GM23338 (cell line): ENCODE measurements around the gene FHIT. TPM values are rescaled to one million over a fixed set of nuclear protein-coding genes. Genes with fewer than 3 reads are reported as not detected.

Experiments used
- ATAC-seq: fragments of 200-7000 bp; cut with Tn5 transposase; 3 replicates; pipeline ENCODE4 v1.9.1; 2020
- DNase-seq: peaks from one replicate; pipeline ENCODE4 v3.0.0-alpha.2; 2015; ENCODE audit warnings: low spot score
- H2AFZ ChIP-seq: fragments of 200-600 bp; sonication (generic); 2 replicates; pipeline ENCODE4 v1.8.0; 2016; ENCODE audit warnings: antibody characterized with exemption, mild to moderate bottlenecking, moderate library complexity
- H3F3A ChIP-seq: fragments of 200-600 bp; sonication (generic); replicated peaks from 2 replicates; pipeline ENCODE4 v1.8.0; 2017; ENCODE audit warnings: antibody characterized with exemption, mixed run types, low read depth
- H3K27ac ChIP-seq: fragments of 200-600 bp; sonication (generic); 2 replicates; pipeline ENCODE4 v1.6.1; 2016; ENCODE audit warnings: low read depth
- H3K27me3 ChIP-seq: fragments of 200-600 bp; sonication (generic); 2 replicates; pipeline ENCODE4 v1.8.0; 2016; ENCODE audit warnings: mild to moderate bottlenecking, mixed run types, moderate library complexity; ENCODE audit not compliant: insufficient read depth
- H3K36me3 ChIP-seq: fragments of 200-600 bp; sonication (generic); 2 replicates; pipeline ENCODE4 v1.8.0; 2016; ENCODE audit warnings: mild to moderate bottlenecking; ENCODE audit not compliant: insufficient read depth
- H3K4me1 ChIP-seq: fragments of 200-600 bp; sonication (generic); 2 replicates; pipeline ENCODE4 v1.8.0; 2016; ENCODE audit warnings: mild to moderate bottlenecking, moderate library complexity; ENCODE audit not compliant: insufficient read depth
- H3K4me2 ChIP-seq: fragments of 200-600 bp; sonication (generic); 2 replicates; pipeline ENCODE4 v1.7.1; 2017; ENCODE audit warnings: mixed run types
- H3K4me3 ChIP-seq: fragments of 200-600 bp; sonication (generic); 2 replicates; pipeline ENCODE4 v1.6.1; 2016; ENCODE audit warnings: mixed run types
- H3K79me2 ChIP-seq: fragments of 200-600 bp; sonication (generic); replicated peaks from 2 replicates; pipeline ENCODE4 v1.8.0; 2017; ENCODE audit warnings: mild to moderate bottlenecking; ENCODE audit not compliant: insufficient read depth
- H3K9me2 ChIP-seq: fragments of 200-600 bp; sonication (generic); 2 replicates; pipeline ENCODE4 v1.8.0; 2017; ENCODE audit not compliant: insufficient read depth
- H4K20me1 ChIP-seq: fragments of 200-600 bp; sonication (generic); replicated peaks from 2 replicates; pipeline ENCODE4 v1.8.0; 2017; ENCODE audit warnings: mild to moderate bottlenecking; ENCODE audit not compliant: insufficient read depth
- H3K27ac Mint-ChIP-seq: 2 replicates; pipeline ENCODE4 v1.8.0; 2020; ENCODE audit warnings: inconsistent platforms, mild to moderate bottlenecking, moderate library complexity, mixed read lengths
- H3K27me3 Mint-ChIP-seq: 3 replicates; pipeline ENCODE4 v1.8.0; 2022; ENCODE audit warnings: low read depth, mild to moderate bottlenecking, moderate library complexity, mixed read lengths, inconsistent platforms; ENCODE audit not compliant: insufficient read depth, poor library complexity
- H3K36me3 Mint-ChIP-seq: 3 replicates; pipeline ENCODE4 v1.8.0; 2021; ENCODE audit warnings: low read depth, mild to moderate bottlenecking, inconsistent platforms, moderate library complexity, mixed read lengths
- H3K4me1 Mint-ChIP-seq: 3 replicates; pipeline ENCODE4 v1.8.0; 2020; ENCODE audit warnings: mild to moderate bottlenecking, inconsistent platforms, mixed read lengths
- H3K4me3 Mint-ChIP-seq: 3 replicates; pipeline ENCODE4 v1.8.0; 2021; ENCODE audit warnings: moderate library complexity, mild to moderate bottlenecking, inconsistent platforms, mixed read lengths
- H3K9me3 Mint-ChIP-seq: 3 replicates; pipeline ENCODE4 v1.8.0; 2020; ENCODE audit warnings: moderate library complexity, mild to moderate bottlenecking, inconsistent platforms, mixed read lengths
- CREB1 ChIP-seq: fragments of 250-450 bp; sonication (Bioruptor Pico); IDR thresholded peaks from 2 replicates; pipeline ENCODE4 v1.5.0; 2020; ENCODE audit warnings: low read depth, mild to moderate bottlenecking, moderate library complexity
- CTCF ChIP-seq, 2 experiments: fragments of 200-600 bp in 1 of 2; sonication (generic) in 1 of 2; conservative IDR thresholded peaks; 2 replicates each; pipeline versions ENCODE4 v1.5.1 to v1.6.1; 2016 to 2017; ENCODE audit warnings: antibody characterized with exemption in 2 of 2, low read depth in 2 of 2, mild to moderate bottlenecking in 2 of 2, moderate library complexity in 1 of 2
- ETS1 ChIP-seq: IDR thresholded peaks from 2 replicates; pipeline ENCODE4 v1.6.1; 2016; ENCODE audit warnings: antibody characterized with exemption
- EZH2 ChIP-seq: fragments of 200-600 bp; sonication (generic); IDR thresholded peaks from one replicate; pipeline ENCODE4 v1.8.0; 2017; ENCODE audit warnings: antibody characterized with exemption, mild to moderate bottlenecking, low read depth; ENCODE audit not compliant: unreplicated experiment
- EZH2phosphoT487 ChIP-seq: fragments of 200-600 bp; sonication (generic); IDR thresholded peaks from one replicate; pipeline ENCODE4 v1.8.1; 2018; ENCODE audit warnings: antibody characterized with exemption; ENCODE audit not compliant: unreplicated experiment
- JUNB ChIP-seq: IDR thresholded peaks from one replicate; pipeline ENCODE4 v1.6.1; 2016; ENCODE audit warnings: antibody characterized with exemption; ENCODE audit not compliant: unreplicated experiment
- NANOG ChIP-seq: IDR thresholded peaks from 2 replicates; pipeline ENCODE4 v1.6.1; 2016; ENCODE audit warnings: antibody characterized with exemption, borderline replicate concordance
- POLR2AphosphoS5 ChIP-seq: IDR thresholded peaks from 2 replicates; pipeline ENCODE4 v1.6.1; 2016; ENCODE audit warnings: antibody characterized with exemption, low read depth
- STAT1 ChIP-seq: IDR thresholded peaks from one replicate; pipeline ENCODE4 v1.6.1; 2016; ENCODE audit warnings: antibody characterized with exemption; ENCODE audit not compliant: unreplicated experiment
- ZNF114 ChIP-seq: fragments of 250-450 bp; sonication (Bioruptor Pico); IDR thresholded peaks from 2 replicates; pipeline ENCODE4 v1.5.0; 2020; ENCODE audit warnings: mild to moderate bottlenecking, moderate library complexity
- ZNF331 ChIP-seq: fragments of 250-450 bp; sonication (Bioruptor Pico); IDR thresholded peaks from 2 replicates; pipeline ENCODE4 v1.5.0; 2020; ENCODE audit warnings: low read depth, mild to moderate bottlenecking, moderate library complexity
- polyA plus RNA-seq: library from polyadenylated mRNA; unstranded; fragments of >200 nt; fragmentation: Nextera tagmentation; extraction: Ambion mirVana; gene quantifications from 2 replicates; pipeline ENCODE4 v1.2.1, GENCODE V29; 2016
- total RNA-seq: library from RNA; depleted of rRNA; stranded (reverse); fragments of >200 nt; shearing (Covaris generic); gene quantifications from 2 replicates; pipeline ENCODE4 v1.2.3, GENCODE V29; 2014
- TF ChIP-seq, protein P1 (sequence below): fragments of 250-450 bp; sonication (Bioruptor Pico); IDR thresholded peaks from 2 replicates; pipeline ENCODE4 v1.5.0; 2020; ENCODE audit warnings: mild to moderate bottlenecking, moderate library complexity
- TF ChIP-seq, protein P2 (sequence below): IDR thresholded peaks from one replicate; pipeline ENCODE4 v1.6.1; 2018; ENCODE audit warnings: antibody characterized with exemption; ENCODE audit not compliant: unreplicated experiment

The FHIT gene
- total and polyA plus RNA-seq, 2 experiments from 2014 or later, result 3.0 to 8.3 TPM

DNA sequence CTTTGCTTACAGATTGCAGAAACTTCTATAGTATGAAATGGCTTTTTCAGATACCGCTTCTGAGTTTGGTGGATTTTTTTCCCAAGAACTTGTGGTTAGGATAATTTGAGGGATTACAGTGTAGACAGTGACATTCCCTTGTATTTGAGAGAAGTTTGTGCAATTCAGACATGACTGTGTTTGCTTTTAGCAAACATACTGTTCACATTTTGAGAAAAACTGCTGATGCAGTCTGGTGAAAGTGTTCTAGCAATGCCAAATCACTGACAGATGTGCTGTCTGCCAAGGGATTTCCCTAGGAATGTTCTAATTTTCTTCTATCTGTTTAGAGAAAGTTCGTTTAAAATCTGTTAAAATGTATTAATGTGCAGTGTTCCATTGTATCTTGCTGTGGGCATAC is 652.6 kb downstream of the FHIT start:
- Histone ChIP-seq H3K4me1 (peaks cover 15% of the 10 kb centered on the region), H3K9me2 (peaks cover 11% of the 10 kb centered on the region; the same call in 1 of the 2 replicates), H3K79me2 (no peaks in the 10 kb centered on the region), H3K4me3 (no peak overlapping the region), H3K4me2 (no peak overlapping the region), H3K36me3 (no peaks in the 10 kb centered on the region), H3K27ac (no peak overlapping the region), H2AFZ (no peak overlapping the region), H4K20me1 (no peaks in the 10 kb centered on the region), H3F3A (no peaks in the 10 kb centered on the region), H3K27me3 (no peaks in the 10 kb centered on the region)
- H3K4me1 Mint-ChIP-seq, result peaks cover 24% of the 10 kb centered on the region
- no peaks in the 10 kb centered on the region for H3K9me3 Mint-ChIP-seq
- H3K27ac Mint-ChIP-seq, result no peak overlapping the region
- H3K4me3 Mint-ChIP-seq, result no peak overlapping the region
- no peaks in the 10 kb centered on the region for H3K27me3 Mint-ChIP-seq
- DNase-seq, result no peak
- no peaks in the 10 kb centered on the region for H3K36me3 Mint-ChIP-seq
- no peak for ATAC-seq
- TF ChIP-seq EZH2phosphoT487 (no peak), ZNF331 (CRISPR knock-in tag) (no peak), CTCF (conservative IDR thresholded peaks at IDR 0.05; ENCODE audit: low read depth in 2 of 2) (no peak), STAT1 (no peak), EZH2 (no peak), NANOG (no peak), JUNB (no peak), ETS1 (no peak), POLR2AphosphoS5 (no peak), CREB1 (CRISPR knock-in tag) (no peak), ZNF114 (CRISPR knock-in tag) (no peak)
- TF ChIP-seq, protein P1, sequence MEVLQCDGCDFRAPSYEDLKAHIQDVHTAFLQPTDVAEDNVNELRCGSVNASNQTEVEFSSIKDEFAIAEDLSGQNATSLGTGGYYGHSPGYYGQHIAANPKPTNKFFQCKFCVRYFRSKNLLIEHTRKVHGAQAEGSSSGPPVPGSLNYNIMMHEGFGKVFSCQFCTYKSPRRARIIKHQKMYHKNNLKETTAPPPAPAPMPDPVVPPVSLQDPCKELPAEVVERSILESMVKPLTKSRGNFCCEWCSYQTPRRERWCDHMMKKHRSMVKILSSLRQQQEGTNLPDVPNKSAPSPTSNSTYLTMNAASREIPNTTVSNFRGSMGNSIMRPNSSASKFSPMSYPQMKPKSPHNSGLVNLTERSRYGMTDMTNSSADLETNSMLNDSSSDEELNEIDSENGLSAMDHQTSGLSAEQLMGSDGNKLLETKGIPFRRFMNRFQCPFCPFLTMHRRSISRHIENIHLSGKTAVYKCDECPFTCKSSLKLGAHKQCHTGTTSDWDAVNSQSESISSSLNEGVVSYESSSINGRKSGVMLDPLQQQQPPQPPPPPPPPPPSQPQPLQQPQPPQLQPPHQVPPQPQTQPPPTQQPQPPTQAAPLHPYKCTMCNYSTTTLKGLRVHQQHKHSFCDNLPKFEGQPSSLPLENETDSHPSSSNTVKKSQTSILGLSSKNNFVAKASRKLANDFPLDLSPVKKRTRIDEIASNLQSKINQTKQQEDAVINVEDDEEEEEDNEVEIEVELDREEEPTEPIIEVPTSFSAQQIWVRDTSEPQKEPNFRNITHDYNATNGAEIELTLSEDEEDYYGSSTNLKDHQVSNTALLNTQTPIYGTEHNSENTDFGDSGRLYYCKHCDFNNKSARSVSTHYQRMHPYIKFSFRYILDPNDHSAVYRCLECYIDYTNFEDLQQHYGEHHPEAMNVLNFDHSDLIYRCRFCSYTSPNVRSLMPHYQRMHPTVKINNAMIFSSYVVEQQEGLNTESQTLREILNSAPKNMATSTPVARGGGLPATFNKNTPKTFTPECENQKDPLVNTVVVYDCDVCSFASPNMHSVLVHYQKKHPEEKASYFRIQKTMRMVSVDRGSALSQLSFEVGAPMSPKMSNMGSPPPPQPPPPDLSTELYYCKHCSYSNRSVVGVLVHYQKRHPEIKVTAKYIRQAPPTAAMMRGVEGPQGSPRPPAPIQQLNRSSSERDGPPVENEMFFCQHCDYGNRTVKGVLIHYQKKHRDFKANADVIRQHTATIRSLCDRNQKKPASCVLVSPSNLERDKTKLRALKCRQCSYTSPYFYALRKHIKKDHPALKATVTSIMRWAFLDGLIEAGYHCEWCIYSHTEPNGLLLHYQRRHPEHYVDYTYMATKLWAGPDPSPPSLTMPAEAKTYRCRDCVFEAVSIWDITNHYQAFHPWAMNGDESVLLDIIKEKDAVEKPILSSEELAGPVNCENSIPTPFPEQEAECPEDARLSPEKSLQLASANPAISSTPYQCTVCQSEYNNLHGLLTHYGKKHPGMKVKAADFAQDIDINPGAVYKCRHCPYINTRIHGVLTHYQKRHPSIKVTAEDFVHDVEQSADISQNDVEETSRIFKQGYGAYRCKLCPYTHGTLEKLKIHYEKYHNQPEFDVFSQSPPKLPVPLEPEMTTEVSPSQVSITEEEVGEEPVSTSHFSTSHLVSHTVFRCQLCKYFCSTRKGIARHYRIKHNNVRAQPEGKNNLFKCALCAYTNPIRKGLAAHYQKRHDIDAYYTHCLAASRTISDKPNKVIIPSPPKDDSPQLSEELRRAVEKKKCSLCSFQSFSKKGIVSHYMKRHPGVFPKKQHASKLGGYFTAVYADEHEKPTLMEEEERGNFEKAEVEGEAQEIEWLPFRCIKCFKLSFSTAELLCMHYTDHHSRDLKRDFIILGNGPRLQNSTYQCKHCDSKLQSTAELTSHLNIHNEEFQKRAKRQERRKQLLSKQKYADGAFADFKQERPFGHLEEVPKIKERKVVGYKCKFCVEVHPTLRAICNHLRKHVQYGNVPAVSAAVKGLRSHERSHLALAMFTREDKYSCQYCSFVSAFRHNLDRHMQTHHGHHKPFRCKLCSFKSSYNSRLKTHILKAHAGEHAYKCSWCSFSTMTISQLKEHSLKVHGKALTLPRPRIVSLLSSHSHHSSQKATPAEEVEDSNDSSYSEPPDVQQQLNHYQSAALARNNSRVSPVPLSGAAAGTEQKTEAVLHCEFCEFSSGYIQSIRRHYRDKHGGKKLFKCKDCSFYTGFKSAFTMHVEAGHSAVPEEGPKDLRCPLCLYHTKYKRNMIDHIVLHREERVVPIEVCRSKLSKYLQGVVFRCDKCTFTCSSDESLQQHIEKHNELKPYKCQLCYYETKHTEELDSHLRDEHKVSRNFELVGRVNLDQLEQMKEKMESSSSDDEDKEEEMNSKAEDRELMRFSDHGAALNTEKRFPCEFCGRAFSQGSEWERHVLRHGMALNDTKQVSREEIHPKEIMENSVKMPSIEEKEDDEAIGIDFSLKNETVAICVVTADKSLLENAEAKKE (CRISPR knock-in tag), result no peak
- TF ChIP-seq, protein P2, sequence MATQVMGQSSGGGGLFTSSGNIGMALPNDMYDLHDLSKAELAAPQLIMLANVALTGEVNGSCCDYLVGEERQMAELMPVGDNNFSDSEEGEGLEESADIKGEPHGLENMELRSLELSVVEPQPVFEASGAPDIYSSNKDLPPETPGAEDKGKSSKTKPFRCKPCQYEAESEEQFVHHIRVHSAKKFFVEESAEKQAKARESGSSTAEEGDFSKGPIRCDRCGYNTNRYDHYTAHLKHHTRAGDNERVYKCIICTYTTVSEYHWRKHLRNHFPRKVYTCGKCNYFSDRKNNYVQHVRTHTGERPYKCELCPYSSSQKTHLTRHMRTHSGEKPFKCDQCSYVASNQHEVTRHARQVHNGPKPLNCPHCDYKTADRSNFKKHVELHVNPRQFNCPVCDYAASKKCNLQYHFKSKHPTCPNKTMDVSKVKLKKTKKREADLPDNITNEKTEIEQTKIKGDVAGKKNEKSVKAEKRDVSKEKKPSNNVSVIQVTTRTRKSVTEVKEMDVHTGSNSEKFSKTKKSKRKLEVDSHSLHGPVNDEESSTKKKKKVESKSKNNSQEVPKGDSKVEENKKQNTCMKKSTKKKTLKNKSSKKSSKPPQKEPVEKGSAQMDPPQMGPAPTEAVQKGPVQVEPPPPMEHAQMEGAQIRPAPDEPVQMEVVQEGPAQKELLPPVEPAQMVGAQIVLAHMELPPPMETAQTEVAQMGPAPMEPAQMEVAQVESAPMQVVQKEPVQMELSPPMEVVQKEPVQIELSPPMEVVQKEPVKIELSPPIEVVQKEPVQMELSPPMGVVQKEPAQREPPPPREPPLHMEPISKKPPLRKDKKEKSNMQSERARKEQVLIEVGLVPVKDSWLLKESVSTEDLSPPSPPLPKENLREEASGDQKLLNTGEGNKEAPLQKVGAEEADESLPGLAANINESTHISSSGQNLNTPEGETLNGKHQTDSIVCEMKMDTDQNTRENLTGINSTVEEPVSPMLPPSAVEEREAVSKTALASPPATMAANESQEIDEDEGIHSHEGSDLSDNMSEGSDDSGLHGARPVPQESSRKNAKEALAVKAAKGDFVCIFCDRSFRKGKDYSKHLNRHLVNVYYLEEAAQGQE, result no peak
